Adipocyte (in vitro differentiated cells): Measurements from ENCODE around the gene OR5K2.

Experiments
- DNase-seq: peaks from one replicate; pipeline ENCODE4 v3.0.0-alpha.2; 2015; ENCODE audit warnings: low read depth
- H3K27me3 ChIP-seq: replicated peaks from 2 replicates; pipeline ENCODE4 v1.7.0; 2013; ENCODE audit warnings: mild to moderate bottlenecking, low read length, moderate library complexity; ENCODE audit not compliant: control insufficient read depth, insufficient read depth
- H3K36me3 ChIP-seq: 2 replicates; pipeline ENCODE4 v1.7.0; 2013; ENCODE audit warnings: low read length, mild to moderate bottlenecking, moderate library complexity; ENCODE audit not compliant: control insufficient read depth, insufficient read depth, severe bottlenecking
- H3K4me1 ChIP-seq: 2 replicates; pipeline ENCODE4 v1.7.0; 2013; ENCODE audit warnings: mild to moderate bottlenecking, low read length, moderate library complexity; ENCODE audit not compliant: control insufficient read depth, insufficient read depth
- H3K4me3 ChIP-seq: 2 replicates; pipeline ENCODE4 v1.7.0; 2013; ENCODE audit warnings: mild to moderate bottlenecking, low read length, moderate library complexity
- H3K9ac ChIP-seq: 2 replicates; pipeline ENCODE4 v1.7.0; 2013; ENCODE audit warnings: mild to moderate bottlenecking, low read length, moderate library complexity
- H3K9me3 ChIP-seq: 2 replicates; pipeline ENCODE4 v1.7.0; 2013; ENCODE audit warnings: mild to moderate bottlenecking, low read length, moderate library complexity; ENCODE audit not compliant: control insufficient read depth

OR5K2 gene

DNA sequence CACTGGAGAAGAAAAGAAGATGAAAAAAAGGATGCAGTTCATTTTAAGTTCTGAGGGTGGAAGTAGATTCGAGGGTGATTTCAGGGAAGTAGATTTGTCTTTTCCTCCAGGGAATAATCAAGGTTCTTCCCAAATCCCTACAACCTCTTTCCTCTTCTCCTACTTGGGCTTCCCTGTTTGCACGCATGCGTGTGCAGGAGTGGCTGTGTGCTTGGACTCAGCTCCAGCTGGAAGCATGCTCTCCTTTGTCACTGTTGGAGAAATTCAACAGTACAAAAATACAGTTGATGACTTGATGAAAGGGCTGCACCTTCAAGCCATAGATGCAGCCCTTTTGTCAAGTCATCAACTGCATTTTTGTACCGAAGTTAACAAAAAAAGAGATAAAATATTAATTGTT, 3.8 kb downstream of the OR5K2 start:
- Histone ChIP-seq H3K9me3 (no peaks in the 10 kb centered on the region), H3K9ac (no peak overlapping the region), H3K27me3 (no peaks in the 10 kb centered on the region), H3K36me3 (no peaks in the 10 kb centered on the region), H3K4me1 (peaks cover 5% of the 10 kb centered on the region), H3K4me3 (no peak overlapping the region)
- no peak for DNase-seq

- no peak overlapping the region for H3K4me3 ChIP-seq
- H3K4me1 ChIP-seq = peaks cover 5% of the 10 kb centered on the region
- DNase-seq = no peak
- no peak overlapping the region for H3K9ac ChIP-seq
- H3K36me3 ChIP-seq = no peaks in the 10 kb centered on the region
- no peaks in the 10 kb centered on the region for H3K27me3 ChIP-seq
- H3K9me3 ChIP-seq = no peaks in the 10 kb centered on the region
These were observed 4.5 kb downstream of the OR5K2 start for GRCh38 chr3:98501863-98502576.

DNA sequence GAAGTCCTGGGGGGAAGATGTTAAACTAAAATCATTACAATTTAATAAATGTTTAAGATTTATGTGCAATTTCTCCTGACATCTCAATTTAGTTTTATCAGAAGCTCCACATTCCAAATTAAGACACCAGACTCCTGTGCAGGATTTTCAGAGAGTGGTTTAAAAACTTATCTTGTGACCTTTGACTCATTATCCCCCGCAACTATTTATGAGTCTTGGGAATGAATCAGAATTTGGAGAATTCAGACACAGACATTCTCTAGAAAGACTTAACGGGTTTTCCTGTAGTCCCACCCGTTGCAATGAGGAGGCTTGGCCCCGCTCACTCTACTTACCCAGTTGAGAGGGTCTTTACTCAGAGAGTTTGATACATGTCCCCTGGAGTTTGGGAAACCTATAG, 7.1 kb downstream of the OR5K2 start:
- no peaks in the 10 kb centered on the region for H3K27me3 ChIP-seq
- no peak overlapping the region for H3K9ac ChIP-seq
- peaks cover 5% of the 10 kb centered on the region for H3K4me1 ChIP-seq
- H3K9me3 ChIP-seq = no peaks in the 10 kb centered on the region
- H3K36me3 ChIP-seq = no peaks in the 10 kb centered on the region
- H3K4me3 ChIP-seq = no peak overlapping the region
- DNase-seq = no peak

GRCh38 chr3:98508582-98508981, 11.1 kb downstream of the OR5K2 start:
- H3K9me3 ChIP-seq = no peaks in the 10 kb centered on the region
- DNase-seq = no peak
- H3K9ac ChIP-seq = no peak overlapping the region
- H3K4me3 ChIP-seq = no peak overlapping the region
- H3K27me3 ChIP-seq = no peaks in the 10 kb centered on the region
- peaks cover 13% of the 10 kb centered on the region for H3K4me1 ChIP-seq
- peaks cover 3% of the 10 kb centered on the region for H3K36me3 ChIP-seq

- no peak overlapping the region for H3K9ac ChIP-seq
- H3K4me3 ChIP-seq = no peak overlapping the region
- no peaks in the 10 kb centered on the region for H3K27me3 ChIP-seq
- DNase-seq = no peak
- peaks cover 28% of the 10 kb centered on the region for H3K36me3 ChIP-seq
- H3K4me1 ChIP-seq = peaks cover 8% of the 10 kb centered on the region
- no peaks in the 10 kb centered on the region for H3K9me3 ChIP-seq
These were observed 15.1 kb downstream of the OR5K2 start for GRCh38 chr3:98512576-98512975.

DNA sequence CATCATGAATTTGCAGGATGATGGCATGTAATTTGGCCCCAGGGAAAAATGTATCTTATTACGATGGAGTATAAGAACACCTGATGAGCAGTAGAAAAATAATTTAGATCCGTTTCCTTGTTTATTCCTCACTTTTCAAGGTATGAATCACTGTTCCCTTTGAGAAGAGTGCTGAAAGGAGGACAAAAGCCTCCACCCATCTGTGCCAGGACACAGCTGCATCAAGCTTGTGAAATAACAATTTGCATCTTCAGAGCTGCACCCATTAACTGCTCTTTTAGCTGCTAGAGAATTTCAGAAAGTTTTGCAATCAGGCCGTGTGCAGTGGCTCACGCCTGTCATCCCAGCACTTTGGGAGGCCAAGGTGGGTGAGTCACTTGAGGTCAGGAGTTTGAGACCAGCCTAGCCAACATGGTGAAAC, 15.6 kb downstream of the OR5K2 start:
- Histone ChIP-seq H3K9ac (no peak overlapping the region), H3K4me1 (peaks cover 8% of the 10 kb centered on the region), H3K9me3 (no peaks in the 10 kb centered on the region), H3K36me3 (peaks cover 29% of the 10 kb centered on the region), H3K4me3 (no peak overlapping the region), H3K27me3 (no peaks in the 10 kb centered on the region)
- peak; percentile 29 for DNase-seq

DNA sequence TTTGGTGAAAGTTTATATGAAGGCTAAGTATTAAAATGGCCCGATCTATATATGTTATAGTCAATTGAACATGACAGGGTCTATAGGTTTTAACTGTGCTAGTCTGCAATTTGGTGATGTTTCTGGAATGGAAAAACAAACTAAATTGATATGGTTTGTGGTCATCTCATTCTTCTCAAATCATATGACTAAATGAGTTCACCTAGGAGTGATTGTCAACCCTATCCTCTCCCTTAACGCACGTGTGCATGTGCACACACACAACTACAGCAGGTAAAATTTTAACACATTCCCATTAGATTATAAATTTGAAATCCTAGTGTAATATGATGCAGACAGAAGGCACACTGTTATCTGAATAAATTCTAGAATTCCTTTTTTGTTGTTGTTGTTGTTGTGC, 16.3 kb downstream of the OR5K2 start:
- no peaks in the 10 kb centered on the region for H3K9me3 ChIP-seq
- DNase-seq = no peak
- no peak overlapping the region for H3K9ac ChIP-seq
- no peaks in the 10 kb centered on the region for H3K27me3 ChIP-seq
- peaks cover 36% of the 10 kb centered on the region for H3K36me3 ChIP-seq
- peaks cover 8% of the 10 kb centered on the region for H3K4me1 ChIP-seq
- no peak overlapping the region for H3K4me3 ChIP-seq

GRCh38 chr3:98514948-98515347, 17.5 kb downstream of the OR5K2 start:
- H3K4me3 ChIP-seq = no peak overlapping the region
- DNase-seq = no peak
- peaks cover 8% of the 10 kb centered on the region for H3K4me1 ChIP-seq
- peaks cover 48% of the 10 kb centered on the region for H3K36me3 ChIP-seq
- no peak overlapping the region for H3K9ac ChIP-seq
- no peaks in the 10 kb centered on the region for H3K27me3 ChIP-seq
- H3K9me3 ChIP-seq = no peaks in the 10 kb centered on the region

DNA sequence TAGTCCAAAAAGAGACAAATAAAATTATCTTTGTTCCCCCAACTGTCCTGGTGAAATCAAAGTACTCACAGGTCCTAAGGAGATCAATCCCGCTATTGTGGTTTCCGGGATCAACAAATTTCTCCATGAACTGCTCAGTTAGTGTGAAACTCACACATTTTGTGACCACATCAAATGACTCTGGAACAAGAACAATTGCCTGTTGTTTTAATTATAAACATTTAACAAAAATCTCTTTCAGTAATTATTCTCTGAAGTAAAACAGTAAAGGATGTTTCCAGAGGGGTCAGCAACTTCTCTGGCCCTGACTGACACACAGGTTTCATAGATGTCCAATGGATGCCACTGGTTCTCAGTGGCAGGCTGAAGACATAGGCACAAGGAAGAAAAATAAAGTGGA, 21.3 kb downstream of the OR5K2 start:
- H3K4me1 ChIP-seq = peaks cover 16% of the 10 kb centered on the region
- peaks cover 54% of the 10 kb centered on the region for H3K36me3 ChIP-seq
- no peak overlapping the region for H3K4me3 ChIP-seq
- H3K27me3 ChIP-seq = no peaks in the 10 kb centered on the region
- no peak for DNase-seq
- H3K9me3 ChIP-seq = no peaks in the 10 kb centered on the region
- H3K9ac ChIP-seq = no peak overlapping the region

DNA sequence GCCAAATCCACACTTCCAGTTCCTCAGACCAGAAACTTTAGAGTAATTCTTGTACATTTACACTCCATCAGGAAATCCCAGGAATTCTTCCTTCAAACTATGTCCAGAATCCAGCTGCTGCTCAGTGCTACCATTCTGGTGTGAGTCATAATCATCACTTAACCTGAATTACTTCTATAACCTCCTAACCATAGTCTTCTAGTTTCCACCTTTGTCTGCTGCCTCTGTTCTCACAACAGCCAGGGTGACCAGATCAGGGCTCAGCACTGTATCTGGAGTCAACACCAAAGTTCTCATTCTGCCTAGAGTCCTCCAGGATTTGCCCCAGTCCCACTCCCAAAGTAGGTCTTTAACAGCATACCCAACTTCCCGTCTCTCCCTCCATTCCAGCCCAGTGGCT, 21.9 kb downstream of the OR5K2 start:
- H3K27me3 ChIP-seq = no peaks in the 10 kb centered on the region
- no peak overlapping the region for H3K9ac ChIP-seq
- no peaks in the 10 kb centered on the region for H3K9me3 ChIP-seq
- peaks cover 16% of the 10 kb centered on the region for H3K4me1 ChIP-seq
- H3K36me3 ChIP-seq = peaks cover 54% of the 10 kb centered on the region
- DNase-seq = no peak
- no peak overlapping the region for H3K4me3 ChIP-seq

DNA sequence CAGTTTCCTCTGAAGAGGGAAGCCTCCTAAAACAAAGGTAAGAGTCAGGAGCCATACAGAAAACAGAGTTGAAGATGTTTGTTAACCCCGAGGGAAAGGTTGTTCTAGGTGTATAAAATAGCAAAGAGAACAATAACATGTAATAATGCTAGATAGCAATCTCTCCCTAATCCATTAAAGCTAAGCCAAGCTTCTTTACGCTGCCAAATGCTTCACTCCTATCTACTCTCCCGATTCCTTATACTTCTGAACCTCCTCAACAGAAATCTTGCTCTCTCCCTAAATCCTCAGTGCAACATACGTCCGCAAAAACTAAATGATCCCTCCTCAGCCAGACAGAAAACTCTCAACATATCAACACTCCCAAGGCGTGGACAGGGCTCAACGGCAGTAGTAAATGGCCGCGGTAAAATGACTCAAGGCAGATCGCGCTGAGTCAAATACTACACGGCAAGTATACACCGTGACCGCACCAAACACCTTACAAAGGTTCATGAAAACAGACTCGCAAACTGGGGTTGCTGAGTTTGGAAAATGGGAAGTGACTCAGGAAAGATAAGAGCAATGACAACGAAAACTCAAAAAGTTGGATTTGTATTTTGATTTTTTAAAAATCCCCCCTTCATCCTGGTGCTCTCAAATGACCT, 24.5 kb downstream of the OR5K2 start:
- Histone ChIP-seq H3K4me3 (peak overlapping the region; percentile 90), H3K27me3 (no peaks in the 10 kb centered on the region), H3K36me3 (peaks cover 35% of the 10 kb centered on the region), H3K9ac (peak overlapping the region; percentile 89), H3K9me3 (no peaks in the 10 kb centered on the region), H3K4me1 (peaks cover 16% of the 10 kb centered on the region)
- peak; percentile 86 for DNase-seq
